Stimulated activated naive CD4-positive, alpha-beta T cell treated with Interleukin-2 at 50 U/mL for 16 hours (primary cell): Measurements from ENCODE around the gene SGCD.

Experiments
- DNase-seq: peaks from one replicate; lab custom pipeline; 2025; lab: John Stamatoyannopoulos, UW

Gene SGCD

DNA sequence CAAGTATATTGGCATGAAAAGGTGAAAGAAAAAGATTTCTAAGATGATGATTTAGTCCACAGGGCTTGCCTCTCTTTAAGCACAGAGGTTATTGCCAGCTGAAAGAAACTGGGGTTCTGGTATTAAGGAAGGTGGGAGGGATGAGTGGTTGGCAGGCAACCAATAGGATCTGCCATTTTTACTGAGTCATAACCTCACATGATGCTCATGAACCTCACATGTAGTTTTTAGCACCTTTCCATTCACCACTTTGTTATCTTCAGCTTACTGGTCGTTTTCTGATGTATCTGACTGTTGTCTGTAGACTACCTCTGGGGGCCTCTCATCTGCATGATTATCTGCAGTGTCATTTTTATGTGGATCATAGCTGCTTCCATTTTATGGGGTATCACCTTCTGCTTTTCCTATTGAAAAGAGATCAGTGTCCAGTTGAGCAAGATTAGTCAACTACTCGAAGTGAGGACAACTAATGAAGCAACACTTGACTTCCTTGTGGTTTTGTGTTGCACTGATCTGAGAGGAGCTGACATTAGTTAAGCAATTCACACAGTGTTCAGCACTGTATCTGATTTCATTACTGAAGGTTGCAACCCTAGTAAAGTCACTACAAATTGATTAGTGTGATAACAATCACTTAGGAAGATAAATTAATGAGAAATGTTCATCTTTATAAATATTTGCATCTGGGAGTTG is 186.3 kb downstream of the SGCD start:
- no peak for DNase-seq

DNA sequence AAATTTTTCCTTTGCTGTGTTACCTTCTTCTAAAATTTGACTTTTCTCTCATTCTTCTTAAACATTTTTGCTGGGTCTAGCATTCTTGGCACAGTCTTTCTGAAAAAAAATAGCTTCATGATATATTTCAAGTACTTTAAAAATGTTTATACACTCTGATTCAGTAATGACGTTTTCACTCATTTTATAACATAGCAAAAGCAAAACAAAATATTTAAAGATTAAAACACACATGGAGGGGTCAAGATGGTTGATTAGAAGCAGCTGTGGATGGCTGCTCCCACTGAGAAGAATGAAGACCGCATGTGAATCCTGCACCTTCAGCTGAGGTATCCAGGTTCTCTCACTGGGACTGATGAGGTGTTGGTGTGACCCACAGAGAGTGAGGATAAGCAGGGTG is 188.2 kb downstream of the SGCD start:
- DNase-seq = no peak

DNA sequence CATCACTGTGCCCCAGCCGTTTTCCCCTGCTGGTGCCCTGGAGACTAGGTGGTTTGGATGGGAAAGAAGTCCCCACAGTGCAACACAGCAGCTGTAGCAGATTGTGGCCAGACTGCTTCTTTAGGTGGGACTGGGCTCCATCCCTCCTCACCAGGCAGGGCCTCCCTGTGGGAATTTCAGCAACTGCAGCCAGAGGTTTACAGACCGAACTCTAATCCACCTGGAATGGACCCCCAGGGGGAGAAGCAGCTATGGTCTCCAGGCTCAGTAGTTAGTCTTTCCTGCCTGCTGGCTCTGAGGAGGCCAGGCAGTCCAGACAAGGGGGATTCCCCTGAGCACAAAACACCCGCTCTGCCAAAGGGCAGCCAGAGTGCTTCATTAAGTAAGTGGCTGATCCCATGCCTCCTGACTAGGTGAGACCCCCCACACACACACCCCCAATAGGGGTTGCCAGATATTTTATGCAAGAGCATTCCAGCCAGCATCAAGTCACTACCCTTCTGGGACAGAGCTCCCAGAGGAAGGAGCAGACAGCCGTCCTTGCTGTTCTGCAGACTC is 188.9 kb downstream of the SGCD start:
- no peak for DNase-seq

DNA sequence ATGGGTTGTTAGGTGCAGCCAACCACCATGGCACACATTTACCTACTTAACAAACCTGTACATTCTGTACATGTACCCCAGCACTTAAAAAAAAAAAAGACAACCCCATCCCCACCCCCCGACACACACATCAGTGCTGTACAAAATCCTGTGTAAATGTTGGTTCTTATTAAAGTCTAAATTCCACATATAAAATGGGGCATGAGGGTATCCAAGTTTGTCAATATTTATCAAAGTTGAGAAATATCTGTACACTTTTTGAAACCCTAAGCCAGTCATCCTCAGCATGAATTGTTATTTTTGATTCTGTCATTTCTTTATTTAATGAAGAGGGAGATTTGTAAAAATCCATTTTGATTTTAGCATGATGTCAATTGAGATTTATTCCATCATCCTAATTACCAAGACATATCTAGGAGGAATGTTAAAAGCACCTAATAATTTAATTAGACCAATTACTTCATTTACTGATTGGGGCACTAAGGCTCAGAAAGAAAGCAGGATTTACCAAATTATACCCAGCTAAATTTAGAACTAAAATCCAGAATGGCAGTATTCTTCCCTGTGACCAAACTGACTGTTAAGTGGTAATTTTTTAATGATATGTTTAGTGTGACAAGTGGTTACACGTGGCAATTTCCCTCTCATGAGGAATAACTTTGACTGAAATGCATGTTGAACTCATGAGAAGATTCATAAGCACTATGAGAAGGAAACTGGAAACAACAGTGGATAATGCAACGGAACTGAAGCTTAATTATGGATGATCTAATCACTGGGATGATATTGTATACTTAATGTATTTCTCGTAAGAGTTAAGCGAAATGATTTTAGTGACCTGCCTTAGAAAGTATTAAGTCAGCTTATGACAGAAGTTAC is 195.9 kb downstream of the SGCD start:
- DNase-seq = no peak

DNA sequence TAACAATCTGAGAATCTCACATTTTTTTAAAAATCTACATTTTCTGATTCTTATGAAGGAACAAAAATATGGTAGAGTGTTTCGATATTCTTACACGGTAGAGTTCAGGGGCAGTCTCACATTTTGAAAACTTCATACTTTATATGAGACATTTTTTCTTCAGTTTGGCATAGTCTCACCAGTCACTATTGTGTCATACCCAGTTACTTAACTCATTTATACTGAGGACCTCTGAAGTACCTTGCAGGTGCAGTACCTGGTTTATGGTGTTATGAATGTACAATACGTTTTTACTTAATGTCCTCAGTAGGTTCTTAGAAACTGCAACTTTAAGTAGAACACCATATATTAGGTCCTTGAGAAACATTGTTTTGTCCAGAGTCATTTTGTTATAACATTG is 196.6 kb downstream of the SGCD start:
- DNase-seq = no peak

DNA sequence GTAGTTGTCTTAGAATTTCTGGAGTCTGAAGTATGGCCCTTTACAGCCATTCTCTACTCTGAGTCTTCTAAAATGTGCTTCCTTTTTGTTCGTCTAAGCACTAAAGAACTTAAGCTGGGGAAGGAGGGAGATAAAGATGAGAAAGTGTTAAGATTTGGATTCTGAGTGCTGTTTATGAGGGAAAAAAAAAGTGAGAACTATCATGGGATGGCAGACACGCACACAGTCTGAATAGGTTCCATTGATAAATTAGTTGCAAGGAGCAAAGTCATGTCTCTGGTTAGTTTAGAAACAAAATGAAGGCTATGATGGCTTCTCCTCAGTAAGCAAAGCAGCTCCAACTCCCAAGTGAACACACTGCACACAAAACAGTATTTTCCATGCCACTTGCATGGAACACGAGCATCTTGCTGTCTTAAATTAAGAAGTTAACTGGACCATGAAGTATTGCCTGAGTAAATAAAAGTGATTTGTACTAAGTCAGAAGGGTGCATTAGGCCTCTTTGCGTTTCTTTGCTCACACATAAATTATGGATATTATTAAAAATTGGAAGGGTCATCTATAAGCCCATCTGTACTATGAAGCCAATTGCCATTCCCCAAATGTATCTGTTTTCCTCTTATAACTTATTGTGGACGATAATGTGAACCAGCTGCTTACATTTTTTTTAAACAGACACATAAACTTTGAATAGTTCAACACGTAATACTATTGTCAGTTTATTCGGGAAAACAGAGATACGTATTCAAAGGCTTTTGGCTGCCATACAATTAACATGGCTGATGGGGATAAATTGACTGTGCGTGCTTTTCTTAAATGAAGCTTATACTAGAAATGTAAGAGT is 199.3 kb downstream of the SGCD start:
- no peak for DNase-seq

DNA sequence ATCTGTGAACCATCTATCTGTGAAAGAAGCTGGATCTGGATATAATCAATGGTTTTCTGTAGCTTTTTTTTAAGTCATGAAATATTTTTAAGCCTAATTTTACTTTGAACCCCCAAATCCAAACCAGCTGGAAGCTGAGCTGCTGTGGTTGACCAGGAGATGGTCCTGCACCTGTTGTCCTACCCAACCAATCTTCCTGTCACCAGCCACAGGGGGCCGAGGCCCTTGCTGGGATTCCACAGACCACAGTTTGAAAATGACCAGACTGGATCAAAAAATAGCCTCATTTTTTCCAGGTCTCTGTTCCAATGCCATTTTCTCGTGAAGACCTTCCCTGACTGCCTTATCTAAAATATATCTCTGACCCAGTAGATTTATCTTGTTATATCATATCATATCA is 200.6 kb downstream of the SGCD start:
- DNase-seq = no peak

DNA sequence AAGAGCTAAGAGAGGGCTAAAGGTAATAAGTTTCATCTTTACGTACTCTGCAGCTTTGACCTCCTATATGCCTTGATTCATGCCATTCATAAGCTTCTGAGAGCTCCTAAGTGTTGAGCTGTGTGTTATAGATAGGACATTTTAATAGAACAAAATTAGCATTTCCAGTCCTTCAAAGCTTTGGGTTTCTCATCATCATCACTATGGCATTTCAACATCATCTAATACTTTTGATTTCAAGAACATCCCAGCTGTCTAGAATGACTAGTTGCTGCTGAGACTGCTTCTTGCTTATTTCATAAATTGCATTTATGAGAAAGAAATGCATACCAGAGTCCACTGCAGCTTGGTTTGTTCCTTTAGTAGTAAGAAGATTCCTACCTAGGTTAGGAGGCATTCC is 201.7 kb downstream of the SGCD start:
- no peak for DNase-seq

DNA sequence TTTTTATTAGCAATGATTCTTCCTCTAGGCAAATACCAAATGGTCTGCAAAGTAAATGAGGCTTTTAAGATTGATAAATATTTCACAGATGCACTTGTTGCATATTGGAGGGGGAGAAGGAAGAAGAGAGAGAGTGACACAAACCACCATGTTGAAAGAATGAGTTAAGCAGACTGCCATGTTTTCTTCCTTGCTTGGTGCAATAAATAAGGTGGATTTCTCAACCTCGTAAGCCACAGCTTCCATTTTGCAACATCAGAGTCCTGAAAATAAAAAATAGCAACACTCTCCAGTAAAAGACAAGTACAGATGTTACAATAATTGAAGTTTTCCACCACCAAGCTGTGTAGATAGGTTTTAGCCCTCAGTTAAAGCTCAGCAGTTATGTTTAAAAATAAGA is 202.9 kb downstream of the SGCD start:
- DNase-seq = no peak

DNA sequence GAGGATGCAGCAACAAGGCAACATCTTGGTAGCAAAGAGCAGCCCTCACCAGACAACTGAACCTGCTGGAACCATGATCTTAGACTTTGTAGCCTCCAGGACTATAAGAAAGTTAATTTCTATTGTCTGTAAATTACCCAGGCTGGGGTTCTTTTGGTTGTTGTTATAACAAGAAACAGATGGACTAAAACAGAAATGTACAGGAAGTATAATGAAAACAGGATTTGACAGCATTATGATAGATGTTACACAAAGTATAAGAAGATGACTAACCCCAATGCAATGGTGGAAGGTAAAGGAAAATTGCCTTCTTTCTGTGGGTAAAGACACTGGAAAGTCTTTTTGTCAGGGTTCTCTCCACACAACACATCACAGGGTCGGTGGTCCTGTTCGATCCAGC is 204.2 kb downstream of the SGCD start:
- DNase-seq = no peak

DNA sequence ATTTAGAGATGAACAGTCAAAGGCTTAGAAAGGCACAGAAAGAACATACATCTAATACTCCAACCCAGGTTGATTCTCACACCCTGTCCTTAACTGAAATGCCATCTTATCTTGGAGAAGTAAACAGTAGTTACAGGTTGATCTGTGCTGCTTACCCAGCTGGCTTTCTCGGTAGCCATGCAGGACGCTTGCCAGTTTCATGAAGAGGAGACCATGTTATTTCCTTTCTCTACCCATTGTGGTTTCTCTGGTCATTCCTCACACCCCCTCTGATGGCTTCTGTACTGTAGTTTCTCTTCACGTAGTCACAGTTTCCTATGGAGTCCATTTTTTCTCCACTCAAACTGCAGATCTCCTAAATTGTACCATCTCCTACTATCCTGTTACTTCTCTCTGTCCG is 206.0 kb downstream of the SGCD start:
- no peak for DNase-seq

DNA sequence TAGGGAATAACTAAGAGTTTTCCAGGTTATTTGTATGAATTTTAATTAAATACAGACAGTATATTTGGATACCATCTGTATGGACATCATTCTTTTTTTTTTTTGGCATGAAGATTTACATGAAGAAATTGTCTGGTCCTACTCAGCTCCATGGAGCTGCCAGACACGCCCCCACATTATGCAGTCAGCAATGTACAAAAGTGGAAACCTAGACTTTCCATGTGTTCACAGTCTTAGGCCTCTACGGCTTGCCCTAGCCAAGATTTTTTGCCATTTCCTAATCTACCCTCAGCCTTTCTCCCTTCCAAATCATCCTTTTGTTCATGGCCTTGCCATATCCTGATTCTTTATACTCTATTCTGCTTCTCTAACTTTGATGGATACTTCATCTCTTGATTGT is 207.1 kb downstream of the SGCD start:
- DNase-seq = no peak

DNA sequence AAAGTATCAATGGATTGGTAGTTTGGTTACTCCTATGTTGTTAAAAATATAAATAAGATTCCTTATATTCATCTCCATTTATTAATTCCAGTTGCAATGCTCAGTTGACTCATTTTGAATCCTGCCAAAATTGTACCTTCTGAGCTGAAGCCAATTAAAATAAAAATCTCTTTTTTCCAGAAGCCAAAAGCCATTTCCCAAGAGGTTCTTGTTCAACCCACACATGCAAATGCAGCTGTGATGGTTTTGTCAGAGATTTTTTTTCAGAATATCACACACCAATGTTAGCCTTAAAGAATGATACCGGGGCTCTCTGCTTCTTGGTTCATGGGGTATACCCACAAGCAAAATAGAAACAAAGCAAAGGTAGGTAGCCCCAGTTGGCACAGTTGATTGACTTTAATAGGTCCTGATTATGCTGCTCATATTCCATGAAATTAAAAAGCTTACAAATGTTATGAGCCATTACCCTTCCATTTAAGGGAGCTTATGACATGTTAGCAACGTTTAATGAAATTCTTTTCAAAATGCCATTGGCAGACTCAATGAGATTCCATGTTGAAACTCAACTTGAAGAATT is 208.0 kb downstream of the SGCD start:
- no peak for DNase-seq

DNA sequence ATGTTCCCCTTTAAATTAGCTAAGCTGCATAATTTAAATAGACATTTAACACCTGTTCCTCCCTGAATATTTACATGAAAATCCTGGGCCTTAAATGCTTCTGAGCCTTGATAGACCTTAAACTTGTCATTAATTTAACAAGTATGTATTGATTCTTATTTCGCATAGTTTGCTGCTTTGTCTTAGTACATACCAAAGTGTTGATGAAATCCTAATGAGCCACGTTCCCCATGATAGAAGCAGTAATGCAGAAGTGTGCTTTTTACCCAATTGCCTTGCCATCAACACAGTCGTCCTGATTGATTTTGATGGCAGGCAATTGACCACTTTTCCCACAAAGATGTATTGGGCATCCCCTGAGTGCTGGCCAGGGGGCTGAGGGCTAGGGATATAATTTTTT is 213.5 kb downstream of the SGCD start:
- no peak for DNase-seq

DNA sequence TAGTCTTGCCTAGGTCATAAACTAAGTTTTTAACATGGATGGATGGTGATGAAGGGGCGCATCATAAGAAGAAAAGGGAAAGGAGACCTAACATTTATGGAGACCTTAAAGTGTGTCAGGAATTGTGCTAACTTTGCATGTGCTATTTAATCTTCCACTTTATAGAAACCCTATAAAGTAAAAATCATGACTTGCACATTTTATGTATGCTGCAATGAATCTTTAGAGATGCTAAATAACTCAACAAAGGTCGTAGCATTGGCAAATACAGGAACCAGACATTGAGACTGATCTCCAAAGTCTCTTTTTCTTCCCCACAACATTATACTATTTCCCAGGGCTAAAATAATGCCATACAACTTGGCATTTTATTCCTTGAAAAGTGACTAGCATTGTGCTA is 214.6 kb downstream of the SGCD start:
- DNase-seq = no peak

DNA sequence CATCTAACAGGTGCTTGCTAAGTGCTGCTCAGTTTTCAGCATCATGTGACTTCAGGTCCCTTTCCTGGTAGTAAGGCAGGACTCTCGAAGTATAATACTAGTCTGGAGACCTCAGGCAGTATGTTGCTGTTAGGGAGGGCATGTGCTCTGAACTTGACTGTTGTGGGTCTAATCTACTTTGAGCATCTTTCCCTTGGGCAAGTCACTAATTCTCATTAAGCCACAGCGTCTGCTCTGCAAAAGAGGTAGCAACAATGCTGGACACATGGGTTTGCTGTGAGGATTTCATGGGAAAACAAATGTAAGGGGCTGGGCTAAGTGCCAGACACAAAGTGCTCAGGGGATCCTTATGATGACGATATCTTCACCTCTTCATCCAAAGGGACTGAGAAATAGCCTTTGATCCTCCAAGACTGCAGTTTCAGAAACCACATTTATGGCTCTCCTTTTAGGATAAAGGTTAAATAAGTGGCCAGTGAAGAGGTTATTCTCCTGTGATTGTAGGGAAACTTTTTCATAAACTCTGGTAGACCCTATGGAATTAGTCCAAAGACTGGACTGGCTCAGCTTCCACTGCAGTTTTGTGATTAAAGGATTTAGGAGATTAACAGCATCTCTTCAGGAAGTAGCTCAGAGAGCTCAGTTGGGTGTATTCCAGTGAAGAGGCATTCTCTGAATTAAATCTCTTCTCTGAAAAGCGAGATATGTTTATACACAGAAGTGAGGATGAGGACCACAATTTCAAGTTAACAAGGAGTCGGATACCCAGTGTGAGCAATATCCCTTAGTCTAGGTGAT is 216.6 kb downstream of the SGCD start:
- no peak for DNase-seq

DNA sequence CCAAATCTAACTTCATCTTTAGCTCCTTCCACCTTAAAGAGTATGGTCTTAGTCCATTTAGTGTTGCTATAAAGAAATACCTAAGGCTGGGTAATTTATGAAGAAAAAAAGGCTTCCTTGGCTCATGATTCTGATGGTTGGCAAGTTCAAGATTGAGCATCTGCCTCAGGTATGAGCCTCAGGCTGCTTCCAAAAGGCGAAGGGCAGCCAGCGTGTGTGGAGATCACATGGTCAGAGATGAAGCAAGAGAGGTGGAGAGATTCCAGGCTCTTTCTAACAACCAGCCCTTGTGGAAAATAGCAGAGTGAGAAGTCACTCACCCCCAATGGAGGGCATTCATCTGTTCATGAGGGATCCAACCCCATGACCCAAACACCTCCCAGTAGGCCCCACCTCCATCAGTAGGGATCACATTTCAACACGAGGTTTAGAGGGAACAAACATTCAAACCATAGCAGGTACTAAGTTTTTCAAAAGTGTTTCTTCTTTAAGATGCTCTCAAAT is 225.9 kb downstream of the SGCD start:
- DNase-seq = no peak

DNA sequence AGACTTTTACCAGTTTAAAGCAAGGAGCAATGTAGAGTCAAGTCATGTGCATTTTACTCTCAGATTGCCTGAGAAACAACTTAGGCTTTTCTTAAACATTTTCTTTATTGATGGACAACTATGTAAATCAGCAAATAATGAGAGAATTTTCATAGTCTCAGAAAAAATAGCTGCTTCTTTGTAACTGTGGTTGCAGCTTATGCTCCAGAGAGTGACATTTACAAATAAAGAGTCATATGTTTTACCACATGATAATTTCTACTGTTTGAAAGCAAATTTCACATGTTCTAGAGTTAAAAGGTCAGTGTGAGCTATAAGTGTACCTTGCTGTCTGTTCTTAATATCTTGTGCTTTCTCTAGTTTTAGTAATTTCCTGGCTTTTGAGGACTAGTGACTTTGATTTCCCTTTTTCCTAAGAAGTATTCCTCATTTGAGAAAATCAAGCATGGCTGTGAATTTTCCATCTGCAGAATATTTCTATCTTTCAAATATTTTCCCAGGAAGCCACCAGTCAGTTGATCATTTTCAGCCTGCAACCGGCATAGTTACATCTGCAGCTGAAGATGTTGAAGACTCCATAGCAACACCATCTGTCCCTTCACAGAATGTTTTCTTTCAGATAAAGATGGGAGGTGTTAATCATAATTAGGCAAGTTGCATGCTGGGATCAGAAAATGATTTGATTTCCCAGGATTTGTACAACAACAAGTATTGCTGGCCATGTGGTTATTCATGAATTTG is 229.9 kb downstream of the SGCD start:
- DNase-seq = no peak

DNA sequence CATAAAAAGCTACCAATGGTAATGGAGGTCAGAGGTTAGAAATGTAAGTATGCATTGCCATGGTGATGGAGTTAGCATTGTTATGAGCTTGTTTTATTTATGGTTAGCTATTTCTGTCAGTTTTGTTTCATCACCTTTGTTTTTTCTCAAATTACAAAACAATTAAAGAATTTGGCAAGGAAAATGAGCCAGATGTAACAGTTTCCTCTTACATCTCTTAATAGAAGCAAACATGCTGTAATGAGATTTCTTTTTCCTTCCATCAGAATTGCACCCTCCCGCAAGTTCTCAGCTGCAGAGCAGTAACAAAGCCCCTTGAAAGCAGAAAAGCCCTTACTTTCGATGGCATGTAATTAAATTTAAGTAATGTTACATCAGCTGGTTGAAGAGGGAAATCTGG is 233.0 kb downstream of the SGCD start:
- no peak for DNase-seq

DNA sequence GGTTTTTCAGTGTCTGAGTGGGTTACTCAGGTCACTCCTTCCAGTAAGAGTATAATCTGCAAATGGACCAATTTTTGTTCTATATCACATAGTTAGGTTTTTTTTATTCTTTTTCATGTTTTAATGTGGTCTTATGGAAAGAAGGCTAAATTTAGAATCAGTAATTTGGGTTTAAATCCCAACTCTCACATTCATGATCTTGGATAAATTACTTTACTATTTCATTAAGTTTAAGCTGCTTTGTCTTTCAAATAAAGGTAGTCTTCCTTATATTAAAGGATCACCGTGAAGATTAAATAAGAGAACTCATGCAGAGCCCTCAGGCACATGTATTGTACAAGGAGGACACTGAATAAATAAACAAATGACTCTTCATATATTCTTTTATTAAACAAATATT is 234.7 kb downstream of the SGCD start:
- no peak for DNase-seq
